VCaP (cell line): ENCODE data around the gene PTPN3.
"Not testable (repeated sequence)": the region's sequence is repeated elsewhere in the genome, so short reads cannot be mapped to it uniquely, and the experiment has no call there.

ENCODE experiments used
- H3K27ac ChIP-seq: fragments of 450-650 bp; 2 replicates; pipeline ENCODE4 v1.5.1; 2017
- TF ChIP-seq, protein P1 (sequence below): fragments of 450-650 bp; conservative IDR thresholded peaks from 2 replicates; pipeline ENCODE4 v1.5.1; 2017; ENCODE audit warnings: mild to moderate bottlenecking, moderate library complexity

The PTPN3 gene

DNA sequence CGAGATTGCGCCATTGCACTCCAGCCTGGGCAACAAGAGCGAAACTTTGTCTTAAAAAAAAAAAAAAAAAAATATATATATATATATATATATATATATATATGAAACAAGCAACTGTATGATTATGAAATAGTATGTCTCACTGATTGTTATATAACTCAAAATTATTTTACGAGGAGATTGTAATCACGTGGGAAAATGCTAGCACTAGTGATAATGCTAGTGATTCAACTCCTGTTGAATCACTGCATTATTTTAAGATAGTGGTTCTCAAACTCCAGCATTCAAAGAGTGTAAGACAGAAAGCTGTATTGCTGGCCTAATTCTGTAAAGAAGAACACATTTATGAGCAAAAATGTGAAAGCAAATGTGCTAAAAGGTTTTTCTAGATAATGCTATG is 12.4 kb upstream of the PTPN3 start:
- TF ChIP-seq, protein P1, sequence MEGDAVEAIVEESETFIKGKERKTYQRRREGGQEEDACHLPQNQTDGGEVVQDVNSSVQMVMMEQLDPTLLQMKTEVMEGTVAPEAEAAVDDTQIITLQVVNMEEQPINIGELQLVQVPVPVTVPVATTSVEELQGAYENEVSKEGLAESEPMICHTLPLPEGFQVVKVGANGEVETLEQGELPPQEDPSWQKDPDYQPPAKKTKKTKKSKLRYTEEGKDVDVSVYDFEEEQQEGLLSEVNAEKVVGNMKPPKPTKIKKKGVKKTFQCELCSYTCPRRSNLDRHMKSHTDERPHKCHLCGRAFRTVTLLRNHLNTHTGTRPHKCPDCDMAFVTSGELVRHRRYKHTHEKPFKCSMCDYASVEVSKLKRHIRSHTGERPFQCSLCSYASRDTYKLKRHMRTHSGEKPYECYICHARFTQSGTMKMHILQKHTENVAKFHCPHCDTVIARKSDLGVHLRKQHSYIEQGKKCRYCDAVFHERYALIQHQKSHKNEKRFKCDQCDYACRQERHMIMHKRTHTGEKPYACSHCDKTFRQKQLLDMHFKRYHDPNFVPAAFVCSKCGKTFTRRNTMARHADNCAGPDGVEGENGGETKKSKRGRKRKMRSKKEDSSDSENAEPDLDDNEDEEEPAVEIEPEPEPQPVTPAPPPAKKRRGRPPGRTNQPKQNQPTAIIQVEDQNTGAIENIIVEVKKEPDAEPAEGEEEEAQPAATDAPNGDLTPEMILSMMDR: no peak
- H3K27ac ChIP-seq: no peak overlapping the region

DNA sequence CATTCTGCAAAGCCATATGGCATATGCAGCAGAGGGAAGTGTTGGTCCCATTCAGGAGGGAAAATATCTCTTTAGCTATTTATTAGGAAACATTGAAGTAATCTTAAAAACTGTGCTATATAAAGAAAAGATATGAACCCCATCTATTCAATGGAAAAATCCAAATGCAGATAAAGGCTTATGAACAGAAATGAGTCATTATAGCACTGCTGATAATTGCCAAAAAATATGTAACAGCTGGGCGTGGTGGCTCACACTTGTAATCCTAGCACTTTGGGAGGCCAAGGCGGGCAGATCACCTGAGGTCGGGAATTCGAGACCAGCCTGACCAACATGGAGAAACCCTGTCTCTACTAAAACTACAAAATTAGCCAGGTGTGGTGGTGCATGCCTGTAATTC is 11.9 kb upstream of the PTPN3 start:
- H3K27ac ChIP-seq: not testable (repeated sequence)

DNA sequence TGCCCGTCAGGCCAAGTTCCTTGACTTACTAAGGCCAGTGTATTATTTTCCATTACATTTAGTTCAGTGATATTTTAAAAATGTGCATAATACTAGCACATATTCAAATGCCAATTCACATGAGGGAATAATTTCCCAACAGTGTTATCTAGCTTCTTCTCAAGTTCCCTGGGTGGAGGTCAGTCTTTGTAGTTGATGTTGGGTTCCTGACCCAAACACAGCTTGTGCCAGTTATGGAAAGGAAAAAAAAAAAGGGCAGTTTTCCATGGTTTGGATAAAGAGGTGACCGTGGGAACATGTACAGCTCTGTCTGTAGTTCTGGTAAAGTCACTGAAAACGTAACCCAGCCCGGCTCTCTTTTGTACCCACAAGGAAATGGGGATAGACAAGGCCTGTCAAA is 11.5 kb upstream of the PTPN3 start:
- H3K27ac ChIP-seq: no peak overlapping the region
- TF ChIP-seq, protein P1: no peak

DNA sequence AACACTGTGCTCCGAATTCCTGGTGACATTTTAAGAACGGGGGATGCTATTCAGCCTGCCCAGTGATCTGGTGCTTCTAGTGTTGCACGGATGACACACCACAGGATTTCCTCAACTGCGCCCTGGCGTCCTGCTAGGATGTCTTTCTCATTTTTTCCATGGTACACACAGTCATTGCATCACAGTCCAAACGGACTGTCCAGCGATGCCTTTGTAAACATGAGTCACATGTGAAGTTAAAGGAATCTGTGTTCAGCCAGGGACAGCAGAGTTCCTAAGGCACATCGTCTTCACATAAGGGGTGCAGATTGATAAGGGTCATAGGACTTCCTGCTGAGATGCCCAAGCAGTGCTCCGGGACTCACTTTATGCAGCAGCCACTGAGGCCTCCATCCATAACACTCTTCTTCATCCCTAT is 9.3 kb upstream of the PTPN3 start:
- TF ChIP-seq, protein P1: no peak
- H3K27ac ChIP-seq: peak overlapping the region; percentile 97

DNA sequence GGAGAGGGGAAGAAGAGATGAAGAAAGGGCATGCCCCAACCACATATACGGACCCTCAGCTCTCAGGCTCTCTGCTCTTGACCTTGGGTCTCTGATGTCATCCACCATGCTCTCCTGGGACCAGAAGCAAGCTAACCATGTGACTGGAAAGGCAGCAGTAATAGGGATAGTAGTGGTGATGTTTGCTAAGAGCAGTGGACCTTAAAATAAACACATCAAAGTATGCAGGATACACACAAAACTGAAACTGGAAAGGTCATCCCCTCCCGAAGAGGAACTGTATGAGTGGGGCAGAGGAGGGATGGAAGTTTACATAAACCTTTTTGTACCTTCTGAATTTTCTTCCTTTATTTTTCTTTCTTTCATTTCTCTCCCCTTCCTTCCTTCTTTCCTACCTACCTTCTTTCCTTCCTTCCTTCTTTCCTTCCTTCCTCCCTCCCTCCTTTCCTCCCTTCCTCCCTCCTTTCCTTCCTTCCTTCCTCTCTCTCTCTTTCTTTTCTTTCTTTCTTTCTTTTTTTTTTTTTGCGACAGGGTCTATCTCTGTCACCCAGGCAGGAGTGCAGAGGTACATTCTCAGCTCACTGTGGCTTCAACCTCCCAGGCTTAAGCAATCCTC is 8.1 kb upstream of the PTPN3 start:
- peak overlapping the region; percentile 97 for H3K27ac ChIP-seq
- TF ChIP-seq, protein P1: no peak

DNA sequence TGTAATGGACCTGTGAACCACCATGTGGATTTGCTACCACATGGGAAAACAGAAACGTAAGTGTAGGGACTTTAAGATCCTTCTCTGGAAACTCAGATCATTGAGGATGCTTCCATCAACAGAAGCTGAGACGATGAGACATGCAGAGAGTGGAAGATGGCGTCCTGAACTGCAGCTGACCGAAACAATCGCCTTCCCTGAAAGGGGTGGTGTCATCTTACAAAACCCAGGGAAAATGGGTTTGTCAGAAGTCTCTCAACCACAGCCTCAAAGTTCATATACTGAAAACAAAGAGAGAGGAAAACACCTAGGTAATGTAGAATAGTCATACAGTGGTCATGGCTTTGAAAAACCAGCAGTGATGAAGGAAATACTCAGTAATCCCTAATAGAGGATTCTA is 6.6 kb upstream of the PTPN3 start:
- TF ChIP-seq, protein P1: no peak

DNA sequence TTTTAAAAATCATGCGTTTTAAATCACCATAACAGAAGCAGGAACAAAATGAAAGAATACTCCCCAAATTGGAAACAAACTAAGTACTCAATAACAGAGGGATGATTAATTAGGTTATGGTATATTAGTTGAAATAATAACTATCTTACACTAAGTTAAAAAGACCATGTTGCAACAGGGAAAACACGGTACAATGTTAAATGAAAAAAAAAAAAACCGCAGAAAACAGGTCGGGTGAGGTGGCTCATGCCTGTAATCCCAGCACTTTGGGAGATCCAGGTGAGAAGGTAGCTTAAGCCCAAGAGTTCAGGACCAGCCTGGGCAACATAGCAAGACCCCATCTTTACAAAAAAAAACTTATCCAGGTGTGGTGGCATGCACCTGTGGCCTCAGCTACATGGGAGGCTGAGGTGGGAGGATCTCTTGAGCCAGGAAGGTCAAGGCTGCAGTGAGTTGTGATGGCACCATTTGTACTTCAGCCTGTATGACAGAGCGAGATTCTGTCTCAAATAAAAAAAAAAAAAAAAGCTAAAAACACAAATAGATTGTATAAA is 2.4 kb upstream of the PTPN3 start:
- peak overlapping the region; percentile 97 for H3K27ac ChIP-seq
- TF ChIP-seq, protein P1: no peak

More for the DNA sequence above, 6.6 kb upstream of the PTPN3 start:
- H3K27ac ChIP-seq: peak overlapping the region; percentile 97; the same call in 1 of the 2 replicates
